HepG2 (cell line): ENCODE measurements around the gene TNNT1. TPM values are rescaled to one million over a fixed set of nuclear protein-coding genes. Genes with fewer than 3 reads are reported as not detected.

ENCODE experiments used
- CENPBD1 ChIP-seq: sonication (generic); formaldehyde crosslinking; IDR thresholded peaks from 2 replicates; pipeline ENCODE4 v1.8.0; 2022; ENCODE audit warnings: missing genetic modification reagents, low read depth, mild to moderate bottlenecking, borderline replicate concordance
- CENPX ChIP-seq: sonication (generic); formaldehyde crosslinking; IDR thresholded peaks from 2 replicates; pipeline ENCODE4 v1.9.0; 2021; ENCODE audit warnings: mild to moderate bottlenecking, missing genetic modification reagents, moderate library complexity
- KDM4B ChIP-seq: sonication (generic); formaldehyde crosslinking; IDR thresholded peaks from 2 replicates; pipeline ENCODE4 v1.4.0; 2020; ENCODE audit warnings: missing genetic modification reagents
- KLF11 ChIP-seq: IDR thresholded peaks from 2 replicates; pipeline ENCODE4 v1.6.1; 2016; ENCODE audit warnings: missing compliant biosample characterization
- PAXIP1 ChIP-seq: sonication (generic); formaldehyde crosslinking; conservative IDR thresholded peaks from 2 replicates; pipeline ENCODE4 v1.4.0; 2020; ENCODE audit warnings: mild to moderate bottlenecking, missing genetic modification reagents, moderate library complexity
- PPARG ChIP-seq: conservative IDR thresholded peaks from 2 replicates; pipeline ENCODE4 v1.6.1; 2016; ENCODE audit warnings: missing biosample characterization, missing genetic modification reagents
- RAD21 ChIP-seq: fragments of 450-650 bp; formaldehyde crosslinking; IDR thresholded peaks from 2 replicates; pipeline ENCODE4 v1.5.0; 2020; ENCODE audit warnings: mild to moderate bottlenecking
- SALL1 ChIP-seq: sonication (generic); formaldehyde crosslinking; IDR thresholded peaks from 2 replicates; pipeline ENCODE4 v1.8.0; 2022; ENCODE audit warnings: mild to moderate bottlenecking, missing genetic modification reagents
- SKIL ChIP-seq: sonication (generic); formaldehyde crosslinking; IDR thresholded peaks from 2 replicates; pipeline ENCODE4 v1.8.0; 2022; ENCODE audit warnings: missing genetic modification reagents, mild to moderate bottlenecking, moderate library complexity, borderline replicate concordance
- ZEB1 ChIP-seq: IDR thresholded peaks from 2 replicates; pipeline ENCODE4 v1.6.1; 2012; ENCODE audit warnings: mild to moderate bottlenecking, low read depth, inconsistent platforms; ENCODE audit not compliant: insufficient replicate concordance
- ZHX2 ChIP-seq, 2 experiments: sonication (generic) in 1 of 2; formaldehyde crosslinking in 1 of 2; IDR thresholded peaks; 2 replicates each; pipeline versions ENCODE4 v1.6.1 to v1.9.0; 2014 to 2022; ENCODE audit warnings: antibody characterized with exemption in 1 of 2, borderline replicate concordance in 1 of 2, inconsistent platforms in 1 of 2, low read depth in 1 of 2, missing genetic modification reagents in 1 of 2
- ZNF350 ChIP-seq: sonication (generic); formaldehyde crosslinking; IDR thresholded peaks from 2 replicates; pipeline ENCODE4 v1.4.0; 2020; ENCODE audit warnings: mild to moderate bottlenecking, low read depth, missing genetic modification reagents, borderline replicate concordance
- ZNF451 ChIP-seq: sonication (generic); formaldehyde crosslinking; IDR thresholded peaks from 2 replicates; pipeline ENCODE4 v1.5.0; 2020; ENCODE audit warnings: mild to moderate bottlenecking, missing genetic modification reagents
- ZNF773 ChIP-seq: sonication (generic); formaldehyde crosslinking; IDR thresholded peaks from 2 replicates; pipeline ENCODE4 v1.4.0; 2020; ENCODE audit warnings: missing genetic modification reagents, borderline replicate concordance
- polyA plus RNA-seq, 8 experiments: library from polyadenylated mRNA; depleted of rRNA in 3 of 8; stranded (reverse) in 7 of 8; unstranded in 1 of 8; fragments of >200 nt; fragmentation: Illumina TruSeq in 4 of 8; extraction: Trizol in 4 of 8; gene quantifications; 2 replicates each; pipeline versions ENCODE4 v1.2.1 to v1.2.3, GENCODE V29; 2011 to 2016; ENCODE audit warnings: low read depth in 4 of 8, missing spikeins in 1 of 8, mixed read lengths in 1 of 8; ENCODE audit not compliant: insufficient read depth in 1 of 8
- total RNA-seq, 5 experiments: library from RNA; depleted of rRNA; stranded (reverse); fragments of >200 nt; fragmentation: Illumina TruSeq; extraction: Trizol; gene quantifications; 2 replicates each; pipeline ENCODE4 v1.2.3, GENCODE V29; 2016; ENCODE audit warnings: low read depth in 1 of 5

Gene TNNT1
- total and polyA plus RNA-seq, 2 of the 13 experiments (the other 11 are each of a cell fraction or from before 2014, with no cell fraction given): 1.3 to 2.4 TPM

- no peak for TF ChIP-seq ZHX2 (IDR thresholded peaks at IDR 0.05; ENCODE audit: low read depth)
- no peak for TF ChIP-seq ZHX2 (CRISPR knock-in tag; IDR thresholded peaks at IDR 0.05; ENCODE audit: borderline replicate concordance)
- TF ChIP-seq ZEB1: peak; percentile 32
- no peak for TF ChIP-seq CENPX (CRISPR knock-in tag)
- peak; percentile 39 for TF ChIP-seq SALL1
- TF ChIP-seq RAD21 (CRISPR knock-in tag): peak; percentile 84
- TF ChIP-seq SKIL (CRISPR knock-in tag): no peak
- TF ChIP-seq ZNF350 (CRISPR knock-in tag): 0 out of 2 replicates have a peak, but pooled peaks have one; percentile 35
- TF ChIP-seq PAXIP1 (CRISPR knock-in tag): no peak
- TF ChIP-seq KLF11 (CRISPR knock-in tag): no peak
- no peak for TF ChIP-seq CENPBD1 (CRISPR knock-in tag)
- no peak for TF ChIP-seq PPARG (CRISPR knock-in tag)
- no peak for TF ChIP-seq ZNF773
- TF ChIP-seq ZNF451 (CRISPR knock-in tag): no peak
- TF ChIP-seq KDM4B (CRISPR knock-in tag): no peak; the same call in 1 of the 2 replicates
Observed at GRCh38 chr19:55160128-55160985, 11.4 kb upstream of the TNNT1 start (continued).
